Measurements from ENCODE around the gene ASMT. TPM values are rescaled to one million over a fixed set of nuclear protein-coding genes. Genes with fewer than 3 reads are reported as not detected.

ASMT gene
- total RNA-seq, 5 donors from 2014 or later (not counting 1 experiment from before 2014, with no cell fraction given) = 0.98 TPM; not detected in 4

DNA sequence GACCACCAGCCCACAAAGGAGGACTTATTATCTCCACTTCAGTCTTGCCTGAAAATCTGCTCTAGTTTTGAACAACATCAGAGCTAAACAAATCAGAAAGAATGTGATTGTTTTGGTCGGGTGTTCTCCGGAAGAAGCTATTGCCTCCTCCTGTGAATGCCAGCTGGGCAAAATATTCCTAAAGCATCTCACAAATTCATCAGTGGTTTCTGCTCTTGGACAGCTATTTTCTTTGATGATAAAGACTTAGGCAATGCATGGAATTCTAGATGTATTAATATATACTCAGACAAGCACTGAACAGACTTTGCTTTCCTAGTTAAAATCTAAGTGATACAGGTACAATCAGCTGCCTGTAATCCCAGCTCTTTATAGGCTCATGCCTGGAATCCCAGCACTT, 71.8 kb downstream of the ASMT start:
- H3K36me3 Mint-ChIP-seq = peaks cover 4% of the 10 kb centered on the region
- CTCF ChIA-PET = no interaction called here
- Histone ChIP-seq H3K4me1 (ENCODE audit: control insufficient read depth in 1 of 2, extremely low read depth in 1 of 2, insufficient read depth in 2 of 2, low read length in 2 of 2) (no peaks in the 10 kb centered on the region), H3K4me3 (ENCODE audit: control insufficient read depth in 1 of 2, extremely low read depth in 1 of 2, low read length in 1 of 2) (no peak overlapping the region), H3K9me3 (no peaks in the 10 kb centered on the region), H3K36me3 (ENCODE audit: control insufficient read depth in 2 of 2, extremely low read depth in 1 of 2, insufficient read depth in 1 of 2, low read length in 1 of 2) (no peaks in the 10 kb centered on the region), H3K27ac (ENCODE audit: low read length) (no peak overlapping the region), H3K27me3 (replicated peaks in 1 of 2; ENCODE audit: control insufficient read depth in 2 of 2, extremely low read depth in 1 of 2, insufficient read depth in 2 of 2, low read length in 1 of 2) (no peaks in the 10 kb centered on the region)
- DNase-seq = no peak
- H3K4me1 Mint-ChIP-seq = peaks cover 8 to 14% (median 13%) of the 10 kb centered on the region in 3 donors
- 92% methylated on average over 2 of the region's 2 CpGs for WGBS (ENCODE audit: insufficient coverage)
- ATAC-seq (replicated peaks in 1 of 4) = no peak
- POLR2A ChIA-PET = no interaction called here
- no peak overlapping the region for H3K4me3 Mint-ChIP-seq
- no peak overlapping the region for H3K27ac Mint-ChIP-seq
- H3K27me3 Mint-ChIP-seq = peaks cover 0 to 4% of the 10 kb centered on the region in 2 donors
- H3K9me3 Mint-ChIP-seq = no peaks in the 10 kb centered on the region

Other genes starting within 250 kb of the ASMT start
- gene SLC25A6, start 222.9 kb upstream of the ASMT start, total RNA-seq = 100 to 1,000 TPM; 293 to 355 (median 334) TPM
- 10 to 100 TPM; 44.9 to 48.8 (median 45.4) TPM for gene ASMTL, start 162.2 kb upstream of the ASMT start, total RNA-seq
- gene P2RY8, start 77.9 kb upstream of the ASMT start, total RNA-seq = 100 to 1,000 TPM; 114 to 219 (median 182) TPM
- 100 to 1,000 TPM; 120 to 162 (median 155) TPM for gene AKAP17A, start 23.5 kb upstream of the ASMT start, total RNA-seq